ENCODE data around the gene MYH10. TPM values are rescaled to one million over a fixed set of nuclear protein-coding genes. Genes with fewer than 3 reads are reported as not detected.

MYH10 gene
- total RNA-seq, 2 donors from 2014 or later: 23.7 to 33.5 TPM

- peak overlapping the region in 1 of 2 donors; percentile 24 for H3K27ac Mint-ChIP-seq
- peaks cover 7 to 17% of the 10 kb centered on the region in 2 donors for H3K36me3 Mint-ChIP-seq
- ATAC-seq: peak; percentile 20 to 40
- DNase-seq (ENCODE audit: low spot score in 2 of 2): no peak
- no peaks in the 10 kb centered on the region for H3K9me3 Mint-ChIP-seq
Observed at GRCh38 chr17:8441690-8442089, 188.8 kb downstream of the MYH10 start.

GRCh38 chr17:8439681-8440080 is 190.8 kb downstream of the MYH10 start:
- Mint-ChIP-seq H3K9me3 (no peaks in the 10 kb centered on the region), H3K36me3 (peaks cover 12 to 22% of the 10 kb centered on the region in 2 donors), H3K27ac (peak overlapping the region in 1 of 2 donors; percentile 39)
- no peak for ATAC-seq
- no peak for DNase-seq (ENCODE audit: low spot score in 2 of 2)

- DNase-seq (ENCODE audit: low spot score in 2 of 2) (no peak), ATAC-seq (no peak)
- Mint-ChIP-seq H3K9me3 (no peaks in the 10 kb centered on the region), H3K27ac (no peak overlapping the region), H3K36me3 (peaks cover 8 to 16% of the 10 kb centered on the region in 2 donors)
Observed at GRCh38 chr17:8438441-8438840, 192.1 kb downstream of the MYH10 start.

DNA sequence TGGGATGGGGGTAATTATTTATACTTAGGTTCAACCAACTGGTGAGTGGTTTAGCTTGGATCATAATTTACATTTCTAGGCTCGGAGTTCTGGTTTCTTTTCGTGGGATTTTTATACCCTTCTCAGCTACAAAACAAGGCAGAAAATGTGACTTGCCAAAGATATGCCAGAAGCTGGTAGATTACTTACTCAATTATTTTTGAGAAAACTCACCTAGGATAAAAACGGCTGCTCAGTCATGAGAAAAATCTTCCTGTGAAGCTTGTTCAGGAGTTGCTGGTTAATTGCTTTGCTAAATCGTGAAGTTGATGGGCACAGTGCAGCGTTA is 193.7 kb downstream of the MYH10 start:
- DNase-seq (ENCODE audit: low spot score in 2 of 2) (no peak), ATAC-seq (no peak)
- H3K9me3 Mint-ChIP-seq: no peaks in the 10 kb centered on the region
- peaks cover 8 to 16% of the 10 kb centered on the region in 2 donors for H3K36me3 Mint-ChIP-seq
- peak overlapping the region; percentile 94 to 96 for H3K27ac Mint-ChIP-seq

- ATAC-seq: peak; percentile 73 to 74
- H3K27ac Mint-ChIP-seq: peak overlapping the region; percentile 94 to 96
Observed at GRCh38 chr17:8436169-8436843, 194.2 kb downstream of the MYH10 start.

GRCh38 chr17:8435245-8436168 is 195.0 kb downstream of the MYH10 start, which contains the start of gene NDEL1:
NDEL1 (plus strand) TSS chr17:8435884; CDS start chr17:8444272, 8,388 bp downstream.
- Mint-ChIP-seq H3K36me3 (peaks cover 8 to 16% of the 10 kb centered on the region in 2 donors), H3K9me3 (no peaks in the 10 kb centered on the region), H3K27ac (peak within 1 kb of the TSS; percentile 94 to 96)
- peak; percentile 99 for DNase-seq (ENCODE audit: low spot score in 2 of 2)
- peak; percentile 97 to 98 for ATAC-seq

More at GRCh38 chr17:8436169-8436843, 194.2 kb downstream of the MYH10 start:
- no peaks in the 10 kb centered on the region for H3K9me3 Mint-ChIP-seq
- DNase-seq (ENCODE audit: low spot score in 2 of 2): peak; percentile 68 to 78
- peaks cover 8 to 16% of the 10 kb centered on the region in 2 donors for H3K36me3 Mint-ChIP-seq

GRCh38 chr17:8430966-8431365 is 199.6 kb downstream of the MYH10 start:
- no peaks in the 10 kb centered on the region for H3K36me3 Mint-ChIP-seq
- DNase-seq (ENCODE audit: low spot score in 2 of 2) (no peak), ATAC-seq (no peak)
- no peaks in the 10 kb centered on the region for H3K9me3 Mint-ChIP-seq
- H3K27ac Mint-ChIP-seq: no peak overlapping the region

DNA sequence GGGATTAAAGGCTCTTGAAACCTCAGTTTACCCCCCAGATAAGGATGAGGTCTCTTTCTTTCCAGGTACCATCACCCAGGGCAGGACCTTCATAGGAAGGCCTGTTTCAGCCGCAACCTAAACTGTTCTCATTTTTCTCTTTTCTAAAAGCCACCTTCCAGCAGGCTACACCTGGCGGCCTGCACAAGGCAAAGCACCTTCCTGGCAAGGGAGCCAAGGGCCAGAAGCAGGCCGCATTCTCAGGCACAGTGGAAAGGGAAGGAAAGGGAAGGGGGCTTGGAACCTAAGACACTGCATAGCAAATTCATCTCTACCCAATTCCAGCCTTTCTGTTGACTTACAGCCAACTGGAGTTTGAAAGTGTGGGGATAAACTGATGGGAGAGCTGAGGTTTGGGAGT is 203.7 kb downstream of the MYH10 start:
- ATAC-seq (no peak), DNase-seq (ENCODE audit: low spot score in 2 of 2) (no peak)
- Mint-ChIP-seq H3K36me3 (no peaks in the 10 kb centered on the region), H3K27ac (peak overlapping the region in 1 of 2 donors; percentile 28), H3K9me3 (no peaks in the 10 kb centered on the region)

DNA sequence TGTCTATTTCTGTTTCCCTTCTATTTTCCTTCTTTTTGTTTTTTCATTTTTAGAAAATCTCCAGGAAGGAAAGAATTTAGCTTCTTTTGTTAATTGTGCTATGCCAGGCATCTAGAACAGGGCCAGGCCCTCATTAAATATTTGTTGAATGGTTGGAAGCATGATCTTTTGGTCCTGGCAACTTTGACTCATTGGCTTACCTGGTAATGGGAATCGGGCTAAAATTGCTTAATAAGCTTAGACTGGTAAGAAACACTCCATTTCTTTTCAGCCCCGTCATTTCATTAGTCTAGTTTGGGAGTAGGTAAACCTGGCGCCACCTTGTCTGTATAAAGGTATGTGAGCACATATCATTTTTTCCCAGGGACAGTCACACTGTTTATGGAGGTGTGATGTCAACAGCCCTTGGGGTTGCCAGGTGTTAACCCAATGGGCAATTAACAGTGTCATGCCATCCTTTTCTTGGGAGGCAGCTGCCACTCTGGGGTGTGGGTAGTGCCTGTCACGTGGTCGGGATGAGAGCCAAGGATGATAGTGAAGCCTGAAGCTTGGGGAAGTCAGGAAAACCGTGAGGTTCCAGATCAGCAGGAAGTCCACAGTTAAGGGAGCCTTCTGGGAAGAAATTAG is 204.3 kb downstream of the MYH10 start:
- no peak for DNase-seq (ENCODE audit: low spot score in 2 of 2)
- no peaks in the 10 kb centered on the region for H3K9me3 Mint-ChIP-seq

More for the DNA sequence above, 204.3 kb downstream of the MYH10 start:
- ATAC-seq: no peak
- H3K27ac Mint-ChIP-seq: no peak overlapping the region
- H3K36me3 Mint-ChIP-seq: no peaks in the 10 kb centered on the region

Other genes with a start within 250 kb of the MYH10 start
- 1,000 to 10,000 TPM; 2,907 to 3,757 TPM for gene RPL26, start 247.5 kb downstream of the MYH10 start, total RNA-seq
- under 1 TPM; 0.18 to 0.21 TPM for gene RNF222, start 232.9 kb downstream of the MYH10 start, total RNA-seq
- 10 to 100 TPM; 68.1 to 72.4 TPM for gene NDEL1, start 194.8 kb downstream of the MYH10 start, total RNA-seq
- gene CCDC42, start 114.1 kb upstream of the MYH10 start, total RNA-seq: not detected
- not detected for gene SPDYE4, start 127.8 kb upstream of the MYH10 start, total RNA-seq
- gene MFSD6L, start 168.6 kb upstream of the MYH10 start, total RNA-seq: under 1 TPM; 0.16 to 0.62 TPM
- gene PIK3R6, start 236.9 kb upstream of the MYH10 start, total RNA-seq: 1 to 10 TPM in 1 of 2 donors, under 1 TPM in 1; 0.23 to 4.3 TPM

All from activated naive CD4-positive, alpha-beta T cell treated with anti-CD3 and anti-CD28 coated beads, Interleukin-2, amount 50 U/mL, for 72 hours (primary cell).